GM18498 (cell line): Measurements from ENCODE around the gene TARS1.

Experiments used
- ATAC-seq: cut with Tn5 transposase; IDR thresholded peaks from one replicate; pipeline ENCODE4 v1.9.1; 2021; ENCODE audit warnings: mild to moderate bottlenecking, moderate library complexity; ENCODE audit not compliant: unreplicated experiment

The TARS1 gene

DNA sequence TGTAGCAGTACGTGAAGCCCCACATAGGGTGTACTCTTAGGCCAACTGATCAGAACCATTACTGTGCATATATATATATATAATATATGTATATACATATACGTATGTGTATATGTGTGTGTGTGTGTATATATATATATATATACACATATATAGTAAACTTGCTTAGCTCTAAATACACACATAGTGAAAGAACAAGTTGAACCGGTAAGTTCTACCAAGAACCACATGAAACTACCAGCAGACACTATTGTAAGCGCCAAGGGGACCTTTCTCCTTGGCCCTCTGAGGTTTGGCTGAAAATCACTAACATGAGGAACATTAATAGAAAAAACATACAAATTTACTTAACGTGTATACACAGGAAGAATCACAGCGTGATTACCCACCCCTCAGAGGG is 1.8 kb upstream of the TARS1 start:
- no peak for ATAC-seq

DNA sequence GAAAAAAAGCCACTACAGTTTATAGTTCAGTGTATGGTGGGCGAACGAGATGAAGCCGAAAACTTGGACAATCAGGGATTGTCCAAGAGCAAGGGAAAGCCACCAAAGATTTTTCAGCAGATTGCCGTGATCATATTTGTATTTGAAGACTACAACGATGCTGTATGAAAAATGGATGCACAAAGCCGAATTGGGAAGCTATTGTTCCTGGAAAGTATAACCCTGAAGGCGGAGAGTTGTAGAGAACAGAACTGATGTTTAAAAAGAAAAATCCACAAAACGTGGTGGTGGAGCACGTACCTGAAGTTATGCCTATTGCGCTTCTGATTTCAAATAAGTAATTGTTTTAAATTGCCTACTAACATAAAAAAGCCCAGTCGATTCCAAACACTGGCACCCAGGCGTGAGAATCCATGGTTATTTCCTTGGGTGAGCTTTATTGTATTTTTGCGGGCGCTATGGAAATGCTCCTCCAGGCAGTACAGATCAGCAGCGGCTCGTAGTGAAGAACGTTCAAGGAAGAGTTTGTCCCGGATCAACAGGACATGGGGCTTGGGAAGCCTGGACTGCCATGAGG is 772 bp upstream of the TARS1 start:
- ATAC-seq: no peak

DNA sequence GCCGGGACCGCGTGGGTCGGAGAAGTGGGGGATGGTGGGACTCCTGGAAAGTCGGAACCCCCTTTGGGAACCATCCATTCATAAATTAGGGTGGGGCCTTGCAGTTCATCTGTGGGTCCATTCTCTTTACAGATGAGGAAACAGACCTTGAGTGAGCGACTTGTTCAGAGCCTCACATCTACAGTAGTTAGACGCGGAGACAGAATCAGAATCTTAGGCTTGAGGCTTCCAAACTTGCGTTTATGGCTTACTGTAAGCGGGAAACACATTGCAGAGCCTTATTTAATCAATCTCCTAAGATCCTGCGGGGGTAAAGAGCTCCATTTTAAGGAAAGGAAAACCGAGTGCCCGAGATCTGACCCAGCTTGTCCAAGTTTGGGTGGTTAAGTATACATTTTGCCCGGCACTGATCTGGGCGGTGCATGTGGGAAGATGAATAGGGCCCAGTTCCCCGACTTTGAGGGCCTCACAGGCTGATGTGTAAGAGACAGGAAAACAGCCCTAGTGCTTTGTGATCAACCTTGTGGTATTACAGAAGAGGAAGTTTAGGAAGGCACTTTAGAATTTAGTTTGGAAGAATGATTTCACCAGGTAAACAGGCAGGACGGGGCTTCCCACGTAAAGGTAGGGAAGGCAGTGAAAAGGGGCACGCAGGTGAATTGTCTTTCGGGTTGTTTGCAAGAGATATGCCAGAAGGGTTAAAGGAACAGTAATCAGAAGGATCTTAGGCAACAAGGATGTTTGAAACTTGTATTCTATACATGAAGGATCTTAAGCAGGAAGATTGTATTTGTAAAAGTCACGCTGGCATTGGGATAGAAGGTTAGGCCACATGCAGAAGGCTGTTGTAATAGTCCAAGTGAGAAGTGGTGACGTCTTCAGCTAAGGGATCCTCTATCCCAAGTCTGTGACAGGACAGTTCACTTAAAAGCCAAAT is 744 bp downstream of the TARS1 start:
- ATAC-seq: peak; percentile 17

DNA sequence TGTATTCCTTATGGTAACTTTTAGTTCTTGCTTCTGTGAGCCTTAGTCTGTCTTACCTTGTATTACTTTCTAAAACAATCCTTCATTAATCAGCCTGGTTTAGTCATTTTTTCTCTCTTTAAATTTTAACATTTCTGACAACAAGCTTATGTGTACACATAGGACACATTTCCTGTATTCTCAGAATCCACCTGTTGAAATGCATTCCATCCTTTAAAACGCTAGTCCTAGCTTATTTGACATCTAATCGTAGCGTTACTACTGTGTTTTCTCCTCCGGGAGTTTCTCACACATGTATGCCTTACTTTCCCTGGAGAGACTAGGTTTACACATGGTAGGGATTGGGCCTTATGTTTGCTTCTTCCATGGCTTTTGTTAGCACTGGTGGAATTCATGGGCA is 3.8 kb downstream of the TARS1 start:
- no peak for ATAC-seq

DNA sequence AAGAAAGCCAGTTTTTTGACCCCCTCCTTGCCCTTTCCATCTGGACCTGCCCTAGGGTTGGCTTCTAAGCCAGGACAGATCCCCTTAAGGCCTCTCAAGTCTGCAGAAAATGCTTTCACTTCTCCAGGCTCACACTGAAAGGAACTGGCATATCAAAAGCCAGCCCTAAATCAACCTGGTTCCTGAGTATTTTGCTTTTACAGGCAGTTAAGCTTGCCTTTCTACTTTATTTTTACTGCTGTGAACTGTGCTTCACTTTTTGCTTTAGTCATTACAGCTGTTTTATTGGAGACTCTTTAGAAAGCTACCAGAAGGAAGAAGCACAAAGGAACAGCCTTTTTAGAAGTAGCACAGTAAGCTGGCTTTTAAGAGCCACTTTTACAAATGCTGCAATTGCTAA is 5.0 kb downstream of the TARS1 start:
- ATAC-seq: no peak

DNA sequence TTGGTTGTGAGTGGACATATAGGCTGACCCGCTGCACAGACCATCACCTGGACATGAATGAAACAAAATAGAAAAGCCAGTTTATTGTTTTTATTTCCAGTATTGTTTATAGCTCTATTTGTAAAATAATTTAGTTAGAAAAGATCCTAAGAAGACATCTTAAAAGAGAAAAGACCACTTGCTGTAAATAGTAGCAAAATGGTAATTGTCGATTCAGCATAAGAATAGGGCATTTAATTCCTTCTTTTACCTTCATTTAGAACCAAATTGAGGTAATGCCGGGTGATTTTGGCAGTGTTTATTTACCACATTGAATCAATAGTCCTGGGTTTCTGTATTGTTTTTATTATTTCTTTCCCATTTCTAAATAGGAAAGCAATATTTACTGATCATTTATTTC is 7.4 kb downstream of the TARS1 start:
- ATAC-seq: no peak

DNA sequence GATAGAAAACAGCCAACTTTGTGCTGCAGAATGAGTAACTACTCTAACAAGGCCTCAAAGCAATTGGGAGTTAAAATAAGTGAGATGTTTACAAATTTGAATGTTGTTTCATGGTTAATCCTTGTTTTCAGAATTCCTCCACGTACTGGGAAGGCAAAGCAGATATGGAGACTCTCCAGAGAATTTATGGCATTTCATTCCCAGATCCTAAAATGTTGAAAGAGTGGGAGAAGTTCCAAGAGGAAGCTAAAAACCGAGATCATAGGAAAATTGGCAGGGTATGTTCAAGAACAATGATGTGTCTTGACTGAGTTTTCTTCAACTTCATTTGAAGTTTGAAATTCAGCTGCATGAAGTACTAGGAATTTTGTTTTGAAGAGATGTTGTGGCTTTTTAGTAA is 16.4 kb downstream of the TARS1 start:
- ATAC-seq: no peak

DNA sequence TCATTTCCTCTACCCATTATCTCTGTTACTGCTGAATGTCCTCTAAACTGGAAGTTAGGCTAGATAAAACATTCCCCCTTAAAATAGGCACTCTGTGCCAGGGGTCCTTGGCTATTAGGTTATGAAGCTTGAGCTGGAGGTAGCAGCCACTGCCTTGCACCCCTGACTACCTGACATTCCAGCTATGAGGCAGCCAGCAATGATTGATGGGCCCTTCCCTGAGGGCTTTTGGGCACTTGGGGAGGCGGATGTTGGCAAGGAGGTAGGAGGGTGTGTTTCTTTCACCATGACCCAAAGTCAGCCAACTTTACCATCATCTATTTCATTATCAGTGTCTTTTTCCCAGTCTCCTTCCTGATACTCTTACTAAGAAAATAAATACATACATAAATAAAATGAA is 17.1 kb downstream of the TARS1 start:
- no peak for ATAC-seq

DNA sequence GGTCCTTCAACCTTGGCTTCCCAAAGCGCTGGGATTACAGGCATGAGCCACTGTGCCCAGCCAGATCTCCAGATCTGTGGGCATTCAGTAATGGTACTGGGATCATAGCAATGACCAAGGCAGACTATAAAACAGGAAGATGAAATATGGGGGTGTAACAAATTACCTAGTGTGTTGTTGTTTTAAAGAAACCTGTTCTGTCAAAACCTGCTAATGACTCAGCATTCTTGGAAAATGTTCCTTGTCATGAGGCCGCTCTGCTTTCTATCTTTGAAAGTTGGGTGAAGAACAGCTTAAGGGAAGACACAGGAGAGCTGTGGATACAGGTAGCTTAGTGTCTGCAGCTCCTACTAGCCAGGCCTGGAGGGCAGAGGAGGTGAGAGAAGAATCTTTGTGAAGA is 19.4 kb downstream of the TARS1 start:
- no peak for ATAC-seq

DNA sequence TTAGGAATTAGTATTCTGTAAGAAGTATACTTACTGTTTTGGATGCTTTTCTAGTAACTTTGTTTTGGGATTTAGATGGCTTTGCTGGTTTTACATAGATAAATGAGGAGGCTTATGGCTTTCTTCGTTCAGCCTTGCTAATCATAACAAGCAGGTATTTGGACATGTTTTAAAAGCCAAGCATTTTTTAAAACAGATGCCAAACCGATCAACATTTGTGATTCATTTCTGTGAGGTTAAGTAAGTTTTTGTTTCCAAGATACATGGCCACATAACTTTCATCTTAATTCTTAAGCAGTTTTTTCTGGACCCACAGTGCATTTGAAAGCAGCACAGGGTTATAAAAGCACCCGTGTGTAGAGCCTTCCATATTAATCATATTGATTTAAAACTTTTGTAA is 21.7 kb downstream of the TARS1 start:
- no peak for ATAC-seq

DNA sequence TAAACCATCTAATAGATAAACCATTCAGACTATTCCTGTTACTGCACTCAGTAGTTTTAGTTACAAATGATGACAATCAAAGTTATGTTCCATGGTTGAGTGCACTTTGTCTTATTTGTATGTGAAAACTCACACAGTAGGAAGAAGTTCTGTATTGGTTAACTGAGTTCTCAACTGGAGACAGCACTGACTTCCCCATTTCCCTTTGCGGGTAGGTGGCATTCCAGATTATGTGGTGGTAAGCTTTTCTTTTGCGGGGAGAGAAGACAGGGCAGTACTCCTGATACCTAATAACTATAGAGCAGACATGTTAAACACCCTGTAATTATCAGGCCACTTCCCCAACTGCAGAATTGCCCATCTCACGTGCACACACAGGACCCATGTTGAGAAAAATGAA is 24.4 kb downstream of the TARS1 start:
- ATAC-seq: no peak

DNA sequence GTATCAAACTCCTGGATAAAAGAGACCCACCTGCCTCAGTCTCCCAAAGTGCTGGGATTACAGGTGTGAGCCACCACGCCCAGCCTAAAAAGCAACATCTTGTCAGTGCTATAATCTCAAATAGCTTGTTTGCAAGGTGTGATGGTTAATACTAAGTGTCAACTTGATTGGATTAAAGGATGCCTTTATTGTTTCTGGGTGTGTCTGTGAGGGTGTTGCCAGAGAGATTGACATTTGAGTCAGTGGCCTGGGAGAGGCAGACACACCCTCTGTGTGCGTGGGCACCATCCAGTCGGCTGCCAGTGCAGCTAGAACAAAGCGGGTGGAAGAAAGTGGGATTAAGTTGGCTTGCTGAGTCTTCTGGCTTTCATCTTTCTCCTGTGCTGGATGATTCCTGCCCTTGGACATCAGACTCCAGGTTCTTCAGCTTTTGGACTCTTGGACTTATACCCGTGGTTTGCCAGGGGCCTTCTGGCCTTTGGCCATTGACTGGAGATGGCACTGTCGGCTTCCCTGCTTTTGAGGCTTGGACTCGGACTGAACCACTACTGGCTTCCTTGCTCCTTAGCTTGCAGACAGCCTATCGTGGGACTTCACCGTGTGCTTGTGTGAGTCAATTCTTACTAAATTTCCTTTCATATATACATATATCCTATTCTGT is 28.1 kb downstream of the TARS1 start:
- ATAC-seq: no peak

DNA sequence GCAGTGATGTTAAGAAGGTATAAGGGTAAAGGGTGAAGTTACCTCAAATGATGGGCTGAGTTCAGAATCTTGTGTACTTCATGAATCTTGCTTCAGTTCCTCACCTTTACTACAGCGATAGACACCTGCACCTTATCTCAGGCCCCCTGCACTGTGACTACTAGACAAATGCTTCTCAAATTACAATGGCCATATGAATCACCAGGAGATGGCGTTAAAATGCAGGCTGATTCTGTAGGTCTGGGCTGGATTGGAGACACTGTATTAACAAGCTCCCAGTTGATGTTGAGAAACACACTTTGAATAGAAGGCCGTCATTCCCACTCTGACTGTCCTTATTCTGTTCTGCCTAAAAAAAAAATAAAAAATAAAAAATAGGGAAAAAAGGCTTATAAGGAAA is 29.8 kb downstream of the TARS1 start:
- ATAC-seq: no peak

DNA sequence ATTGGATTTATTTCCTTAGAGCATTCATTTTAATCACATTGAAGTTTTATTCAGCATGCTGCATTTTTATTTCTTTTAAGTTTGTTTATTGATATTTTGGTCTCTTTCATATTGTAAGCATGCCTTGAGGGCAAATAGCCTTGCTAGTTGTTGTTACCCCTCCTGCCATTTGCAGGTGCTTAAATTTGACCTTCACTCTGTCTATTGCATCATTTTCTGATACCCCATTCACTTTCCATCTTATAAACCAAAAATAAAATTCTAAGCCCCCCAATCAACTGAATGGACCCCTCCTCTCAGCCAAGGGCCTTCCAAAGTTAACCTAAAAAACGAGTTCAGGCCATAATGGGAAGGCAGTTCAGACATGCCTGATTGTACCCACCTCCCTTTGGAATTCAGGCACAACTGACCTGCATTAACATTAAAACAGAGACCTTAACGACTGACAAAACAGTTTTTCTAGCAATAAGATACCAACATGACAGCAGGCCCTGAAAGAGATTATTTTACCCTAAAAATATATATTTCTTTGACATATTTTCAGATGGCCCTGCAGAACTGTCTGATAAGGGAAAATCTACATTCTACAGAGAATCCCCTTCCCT is 32.1 kb downstream of the TARS1 start:
- no peak for ATAC-seq

DNA sequence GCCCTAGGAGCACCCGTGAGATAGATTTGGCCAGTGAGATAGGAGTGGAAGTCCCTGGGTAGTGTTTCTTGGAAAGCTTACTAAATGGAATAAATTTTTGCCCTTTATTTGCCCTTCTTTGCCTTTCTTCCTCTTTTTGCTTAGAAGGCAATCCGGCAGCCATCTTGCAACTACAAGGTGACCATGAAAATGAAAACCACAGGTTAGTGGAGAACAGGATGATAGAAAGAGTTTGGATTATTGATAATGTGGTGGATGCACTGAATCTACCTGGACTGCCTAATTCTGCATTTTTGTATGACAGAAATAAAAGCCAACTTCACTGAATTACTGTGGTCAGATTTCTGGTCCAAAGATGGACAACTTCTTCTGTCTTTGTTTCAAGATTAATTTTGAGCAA is 33.2 kb downstream of the TARS1 start:
- no peak for ATAC-seq

DNA sequence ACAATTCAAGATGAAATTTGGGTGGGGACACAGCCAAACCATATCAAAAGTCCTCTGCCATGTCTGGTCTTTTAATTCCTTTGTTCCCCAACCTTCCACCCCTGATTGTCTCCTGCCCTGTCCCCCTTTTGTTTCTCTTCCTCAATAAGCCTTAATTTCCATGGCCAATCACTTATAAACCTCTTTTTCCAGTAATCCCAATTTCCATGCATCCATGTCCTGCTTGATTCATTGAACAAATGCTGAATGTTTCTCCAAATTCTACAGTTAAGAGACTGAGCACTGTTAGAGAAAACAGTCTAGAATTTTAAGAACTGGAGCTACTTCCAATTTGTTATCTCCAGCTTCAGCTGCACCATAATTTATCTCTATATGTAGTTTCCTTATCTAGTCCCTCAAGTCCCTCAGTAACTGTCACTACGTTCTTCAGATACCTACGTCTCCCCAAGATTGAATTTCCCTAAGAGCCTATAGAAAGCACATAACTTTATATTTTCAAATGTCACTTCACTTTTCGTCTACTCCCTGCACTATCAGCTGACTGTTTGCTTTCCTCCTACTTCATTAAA is 34.2 kb downstream of the TARS1 start:
- no peak for ATAC-seq

DNA sequence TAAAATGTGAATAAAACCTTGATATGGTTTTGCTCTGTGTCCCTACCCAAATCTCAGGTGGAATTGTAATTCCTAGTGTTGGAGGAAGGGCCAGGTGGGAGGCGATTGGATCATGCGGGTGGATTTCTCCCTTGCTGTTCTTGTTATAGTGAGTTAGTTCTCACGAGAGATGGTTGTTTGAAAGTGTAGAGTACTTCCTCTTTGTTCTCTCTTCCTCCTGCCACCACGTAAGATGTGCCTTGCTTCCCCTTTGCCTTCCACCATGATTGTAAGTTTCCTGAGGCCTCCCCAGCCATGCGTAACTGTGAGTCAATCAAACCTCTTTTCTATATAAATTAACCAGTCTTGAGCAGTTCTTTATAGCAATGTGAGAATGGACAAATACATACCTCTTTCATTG is 34.9 kb downstream of the TARS1 start:
- no peak for ATAC-seq

DNA sequence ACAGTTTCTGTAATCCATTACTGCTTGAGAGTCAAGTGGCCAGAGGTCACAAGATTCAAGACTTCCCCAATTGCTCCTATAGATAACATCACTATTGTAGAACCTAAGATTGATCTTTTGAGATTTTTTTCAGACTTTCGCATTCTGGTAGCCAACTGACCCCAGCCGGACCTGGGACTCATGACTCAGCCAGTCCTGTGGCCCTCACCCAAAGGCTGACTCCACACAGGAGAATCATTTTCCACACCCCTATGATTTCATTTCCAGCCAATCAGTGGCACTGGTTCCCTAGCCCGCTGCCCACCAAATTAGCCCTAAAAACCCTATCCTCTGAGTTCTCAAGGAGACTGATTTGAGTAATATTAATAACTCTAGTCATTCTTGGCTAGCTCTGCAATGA is 36.2 kb downstream of the TARS1 start:
- ATAC-seq: no peak

DNA sequence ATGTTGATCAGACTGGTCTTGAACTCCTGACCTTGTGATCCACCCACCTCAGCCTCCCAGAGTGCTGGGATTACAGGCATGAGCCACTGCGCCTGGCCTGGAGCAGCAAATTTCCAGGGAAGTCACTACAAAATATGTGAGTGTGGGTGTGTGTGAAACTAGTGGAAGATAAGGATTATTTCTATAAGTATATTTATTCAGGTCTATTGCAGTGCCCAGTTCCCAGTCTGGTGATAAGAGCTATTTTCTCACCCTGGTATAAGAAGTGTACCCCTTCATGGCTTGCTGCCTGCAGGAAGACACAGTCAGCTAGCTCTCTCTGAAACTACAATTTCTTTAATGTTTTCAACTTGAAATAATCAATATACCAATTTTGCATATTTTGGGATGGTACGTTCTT is 37.1 kb downstream of the TARS1 start:
- no peak for ATAC-seq

DNA sequence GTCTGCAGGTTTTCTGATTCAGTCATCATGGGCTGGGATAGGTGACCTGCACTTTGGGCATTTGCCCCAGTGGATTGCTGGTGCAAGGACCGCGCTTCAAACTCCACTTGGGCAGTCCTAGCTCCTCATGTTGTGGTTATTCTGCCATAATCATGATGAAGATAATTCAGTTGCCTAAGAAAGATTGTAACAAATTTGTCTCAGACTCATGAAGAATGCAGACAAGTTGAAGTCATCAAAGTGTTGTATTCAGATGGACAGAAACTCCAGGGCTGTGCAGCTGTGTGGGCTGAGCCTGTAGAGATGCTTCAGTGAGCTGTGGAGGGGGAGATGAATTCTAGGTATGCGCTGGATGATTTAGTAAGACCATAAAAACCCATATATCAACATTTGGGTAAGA is 38.5 kb downstream of the TARS1 start:
- no peak for ATAC-seq

DNA sequence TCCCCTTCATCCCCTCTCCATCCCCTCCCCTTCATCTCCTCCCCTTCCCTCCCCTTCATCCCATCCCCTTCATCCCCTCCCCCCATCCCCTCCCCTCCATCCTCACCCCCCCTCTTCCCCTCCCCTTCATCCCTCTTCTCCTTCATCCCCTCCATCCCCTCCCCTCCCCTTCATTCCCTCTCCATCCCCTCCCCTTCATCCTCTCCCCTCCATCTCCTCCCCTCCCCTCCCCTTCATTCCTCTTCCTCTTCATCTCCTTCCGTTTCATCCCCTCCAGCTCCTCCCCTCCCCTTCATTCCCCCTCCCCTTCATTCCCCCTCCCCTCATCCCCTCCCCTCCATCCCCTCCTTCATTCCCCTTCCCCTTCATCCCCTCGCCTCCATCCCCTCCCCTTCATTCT is 40.1 kb downstream of the TARS1 start:
- no peak for ATAC-seq
